Left ventricle myocardium superior (tissue), 1 donor: ENCODE data around the gene XRCC1. TPM values are rescaled to one million over a fixed set of nuclear protein-coding genes. Genes with fewer than 3 reads are reported as not detected.
"Not testable (repeated sequence)": the region's sequence is repeated elsewhere in the genome, so short reads cannot be mapped to it uniquely, and the experiment has no call there.

Source experiments
- ATAC-seq: fragments of 200-7000 bp; cut with Tn5 transposase; one replicate; pipeline ENCODE4 v1.9.1; 2020; ENCODE audit warnings: mild to moderate bottlenecking, moderate library complexity
- DNase-seq: peaks from one replicate; pipeline ENCODE4 v3.0.0-alpha.2; 2020
- intact Hi-C: fragments of 100-400 bp; cut with micrococcal nuclease; formaldehyde crosslinking; loops from one replicate; pipeline ENCODE4 v1.11.0; 2022
- total RNA-seq: library from RNA; stranded (reverse); fragmentation: NEBNext Ultra II Directional; extraction: Animal tissue kit (Norgen Biotek cat#: 25700); gene quantifications from one replicate; pipeline ENCODE4 v1.2.1, GENCODE V29; 2021
- donor health status: DM: no; HTN: yes; CAD: no; lungs with severe emphysema.

The XRCC1 gene
- total RNA-seq, 1 donor from 2014 or later = 15.7 TPM

- intact Hi-C loops = no loop called here
Measured at GRCh38 chr19:43526884-43527859, 48.2 kb downstream of the XRCC1 start, which contains the start of gene ETHE1. Gene ETHE1, minus strand, starts transcription at chr19:43527201. Its CDS starts 24 bp downstream, at chr19:43527177.

GRCh38 chr19:43525836-43526771 lies 49.2 kb downstream of the XRCC1 start:
- DNase-seq = peak; percentile 39
- ATAC-seq = peak; percentile 33
- intact Hi-C loops = no loop called here

More at GRCh38 chr19:43526884-43527859, 48.2 kb downstream of the XRCC1 start, which contains the start of gene ETHE1:
- peak; percentile 92 for DNase-seq
- peak; percentile 96 for ATAC-seq

- peak; percentile 54 for ATAC-seq
- intact Hi-C loops = no loop called here
- peak; percentile 60 for DNase-seq
Measured at GRCh38 chr19:43524922-43525835, 50.1 kb downstream of the XRCC1 start.

GRCh38 chr19:43523696-43524095 lies 51.6 kb downstream of the XRCC1 start:
- intact Hi-C loops, DNase-seq, ATAC-seq: not testable (repeated sequence)

GRCh38 chr19:43522929-43523328 lies 52.4 kb downstream of the XRCC1 start:
- ATAC-seq = no peak
- intact Hi-C loops = no loop called here
- no peak for DNase-seq

GRCh38 chr19:43519436-43520088 lies 55.8 kb downstream of the XRCC1 start:
- peak; percentile 75 for ATAC-seq
- peak; percentile 81 for DNase-seq
- intact Hi-C loops = loop anchor here (2.0 kb wide), 1 partner anchor 73 kb away; no protein-coding TSS in a partner anchor

- ATAC-seq (no peak), DNase-seq (no peak)
- intact Hi-C loops = loop anchor here (2.0 kb wide), 1 partner anchor 71 kb away; no protein-coding TSS in a partner anchor
Measured at GRCh38 chr19:43518051-43518450, 57.3 kb downstream of the XRCC1 start.

GRCh38 chr19:43512399-43512798 lies 62.9 kb downstream of the XRCC1 start:
- ATAC-seq, intact Hi-C loops, DNase-seq: not testable (repeated sequence)

- DNase-seq (no peak), ATAC-seq (no peak)
- intact Hi-C loops = no loop called here
Measured at GRCh38 chr19:43511324-43511723, 64.0 kb downstream of the XRCC1 start.

GRCh38 chr19:43510713-43511112 lies 64.6 kb downstream of the XRCC1 start:
- no peak for ATAC-seq
- DNase-seq = no peak
- intact Hi-C loops = no loop called here

GRCh38 chr19:43507880-43508279 lies 67.4 kb downstream of the XRCC1 start:
- DNase-seq = no peak
- ATAC-seq = no peak
- intact Hi-C loops = no loop called here

GRCh38 chr19:43506629-43507028 lies 68.7 kb downstream of the XRCC1 start:
- intact Hi-C loops = no loop called here
- DNase-seq (no peak), ATAC-seq (no peak)

- no peak for ATAC-seq
- intact Hi-C loops = no loop called here
- no peak for DNase-seq
Measured at GRCh38 chr19:43505941-43506340, 69.4 kb downstream of the XRCC1 start.

GRCh38 chr19:43505186-43505456 lies 70.2 kb downstream of the XRCC1 start:
- intact Hi-C loops = no loop called here
- DNase-seq = no peak
- no peak for ATAC-seq

- ATAC-seq (peak; percentile 44), DNase-seq (peak; percentile 58)
- intact Hi-C loops = no loop called here
Measured at GRCh38 chr19:43504426-43505185, 70.7 kb downstream of the XRCC1 start, which contains the start of gene PHLDB3. Gene PHLDB3, minus strand, starts transcription at chr19:43504746. Its CDS starts 628 bp downstream, at chr19:43504118.

GRCh38 chr19:43503501-43504425 lies 71.6 kb downstream of the XRCC1 start:
- DNase-seq (peak; percentile 99), ATAC-seq (peak; percentile 98)
- intact Hi-C loops = no loop called here
